ENCODE measurements around the gene INTS13.
A peak's percentile ranks its signal among the peaks of the same experiment; 100 is the strongest.
"Not testable (repeated sequence)": the region's sequence is repeated elsewhere in the genome, so short reads cannot be mapped to it uniquely, and the experiment has no call there.

Gene INTS13

GRCh38 chr12:26903396-26903795 is 34.4 kb downstream of the INTS13 start:
- not testable (repeated sequence) for H3K27ac Mint-ChIP-seq, H3K4me1 Mint-ChIP-seq, H3K4me3 Mint-ChIP-seq, H3K27me3 Mint-ChIP-seq, H3K9me3 Mint-ChIP-seq
- peaks cover 47% of the 10 kb centered on the region for H3K36me3 Mint-ChIP-seq

GRCh38 chr12:26896913-26897312 is 40.9 kb downstream of the INTS13 start:
- H3K4me3 Mint-ChIP-seq, result no peak overlapping the region
- H3K27me3 Mint-ChIP-seq, result no peaks in the 10 kb centered on the region
- H3K4me1 Mint-ChIP-seq, result no peaks in the 10 kb centered on the region
- H3K9me3 Mint-ChIP-seq, result no peaks in the 10 kb centered on the region
- H3K27ac Mint-ChIP-seq, result no peak overlapping the region
- H3K36me3 Mint-ChIP-seq, result peaks cover 20% of the 10 kb centered on the region

- Mint-ChIP-seq H3K27ac (no peak overlapping the region), H3K36me3 (peaks cover 12% of the 10 kb centered on the region), H3K9me3 (no peaks in the 10 kb centered on the region), H3K4me3 (no peak overlapping the region), H3K27me3 (no peaks in the 10 kb centered on the region), H3K4me1 (no peaks in the 10 kb centered on the region)
These were observed 42.1 kb downstream of the INTS13 start for GRCh38 chr12:26895672-26896071.

GRCh38 chr12:26891704-26892103 is 46.1 kb downstream of the INTS13 start:
- Mint-ChIP-seq H3K9me3 (no peaks in the 10 kb centered on the region), H3K4me1 (no peaks in the 10 kb centered on the region), H3K27ac (no peak overlapping the region), H3K36me3 (peaks cover 2% of the 10 kb centered on the region), H3K4me3 (no peak overlapping the region), H3K27me3 (no peaks in the 10 kb centered on the region)

- Mint-ChIP-seq H3K27me3 (no peaks in the 10 kb centered on the region), H3K4me1 (no peaks in the 10 kb centered on the region), H3K4me3 (no peak overlapping the region), H3K36me3 (peaks cover 2% of the 10 kb centered on the region), H3K27ac (no peak overlapping the region), H3K9me3 (no peaks in the 10 kb centered on the region)
These were observed 47.0 kb downstream of the INTS13 start for GRCh38 chr12:26890784-26891183.

- Mint-ChIP-seq H3K36me3 (peaks cover 4% of the 10 kb centered on the region), H3K27me3 (peaks cover 3% of the 10 kb centered on the region), H3K9me3 (no peaks in the 10 kb centered on the region), H3K27ac (peak overlapping the region; percentile 0), H3K4me3 (peak overlapping the region; percentile 57), H3K4me1 (peaks cover 4% of the 10 kb centered on the region)
These were observed 52.8 kb downstream of the INTS13 start for GRCh38 chr12:26884765-26885576.

- H3K9me3 Mint-ChIP-seq, result no peaks in the 10 kb centered on the region
- peaks cover 3% of the 10 kb centered on the region for H3K27me3 Mint-ChIP-seq
- no peak overlapping the region for H3K4me3 Mint-ChIP-seq
- H3K4me1 Mint-ChIP-seq, result peaks cover 4% of the 10 kb centered on the region
- H3K36me3 Mint-ChIP-seq, result peaks cover 4% of the 10 kb centered on the region
- no peak overlapping the region for H3K27ac Mint-ChIP-seq
These were observed 57.2 kb downstream of the INTS13 start for GRCh38 chr12:26880625-26881024.

- Mint-ChIP-seq H3K27ac (no peak overlapping the region), H3K9me3 (no peaks in the 10 kb centered on the region), H3K36me3 (peaks cover 4% of the 10 kb centered on the region), H3K4me1 (no peaks in the 10 kb centered on the region), H3K27me3 (peaks cover 3% of the 10 kb centered on the region), H3K4me3 (no peak overlapping the region)
These were observed 59.1 kb downstream of the INTS13 start for GRCh38 chr12:26878661-26879119.

- Mint-ChIP-seq H3K27ac (no peak overlapping the region), H3K4me1 (peaks cover 7% of the 10 kb centered on the region)
These were observed 63.1 kb downstream of the INTS13 start for GRCh38 chr12:26874501-26875296.

GRCh38 chr12:26872625-26873024 is 65.2 kb downstream of the INTS13 start:
- Mint-ChIP-seq H3K27ac (no peak overlapping the region), H3K4me1 (peaks cover 10% of the 10 kb centered on the region), H3K9me3 (no peaks in the 10 kb centered on the region), H3K36me3 (no peaks in the 10 kb centered on the region), H3K4me3 (no peak overlapping the region), H3K27me3 (no peaks in the 10 kb centered on the region)

More at GRCh38 chr12:26874501-26875296, 63.1 kb downstream of the INTS13 start:
- Mint-ChIP-seq H3K36me3 (no peaks in the 10 kb centered on the region), H3K4me3 (no peak overlapping the region), H3K9me3 (no peaks in the 10 kb centered on the region), H3K27me3 (no peaks in the 10 kb centered on the region)

- Mint-ChIP-seq H3K9me3 (no peaks in the 10 kb centered on the region), H3K4me3 (no peak overlapping the region), H3K4me1 (peaks cover 16% of the 10 kb centered on the region), H3K27me3 (no peaks in the 10 kb centered on the region), H3K36me3 (no peaks in the 10 kb centered on the region), H3K27ac (no peak overlapping the region)
These were observed 65.8 kb downstream of the INTS13 start for GRCh38 chr12:26871985-26872384.

- H3K27ac Mint-ChIP-seq, result no peak overlapping the region
- no peak overlapping the region for H3K4me3 Mint-ChIP-seq
- H3K4me1 Mint-ChIP-seq, result peaks cover 19% of the 10 kb centered on the region
These were observed 67.0 kb downstream of the INTS13 start for GRCh38 chr12:26870491-26871419.

GRCh38 chr12:26869908-26870459 is 67.8 kb downstream of the INTS13 start:
- no peaks in the 10 kb centered on the region for H3K36me3 Mint-ChIP-seq
- no peaks in the 10 kb centered on the region for H3K27me3 Mint-ChIP-seq
- H3K27ac Mint-ChIP-seq, result no peak overlapping the region
- peaks cover 19% of the 10 kb centered on the region for H3K4me1 Mint-ChIP-seq
- no peaks in the 10 kb centered on the region for H3K9me3 Mint-ChIP-seq
- H3K4me3 Mint-ChIP-seq, result no peak overlapping the region

More at GRCh38 chr12:26870491-26871419, 67.0 kb downstream of the INTS13 start:
- no peaks in the 10 kb centered on the region for H3K27me3 Mint-ChIP-seq
- no peaks in the 10 kb centered on the region for H3K36me3 Mint-ChIP-seq
- no peaks in the 10 kb centered on the region for H3K9me3 Mint-ChIP-seq

GRCh38 chr12:26869104-26869494 is 68.7 kb downstream of the INTS13 start:
- Mint-ChIP-seq H3K27ac (no peak overlapping the region), H3K4me1 (peaks cover 19% of the 10 kb centered on the region), H3K36me3 (no peaks in the 10 kb centered on the region), H3K4me3 (no peak overlapping the region), H3K9me3 (no peaks in the 10 kb centered on the region), H3K27me3 (no peaks in the 10 kb centered on the region)
